Vagina (tissue), 2 donors: ENCODE measurements around the gene ELMO2. TPM values are rescaled to one million over a fixed set of nuclear protein-coding genes. Genes with fewer than 3 reads are reported as not detected.

ENCODE experiments used
- DNase-seq, 2 donors: peaks; one replicate each; pipeline ENCODE4 v3.0.0-alpha.2; 2017; ENCODE audit errors: extremely low spot score in 2 of 2
- H3K27ac ChIP-seq: fragments of 200-600 bp; sonication (generic); one replicate; pipeline ENCODE4 v1.5.1; 2019
- H3K27me3 ChIP-seq: fragments of 200-600 bp; sonication (generic); one replicate; pipeline ENCODE4 v1.5.1; 2019
- H3K36me3 ChIP-seq, 2 donors: fragments of 200-600 bp; sonication (generic); one replicate each; pipeline ENCODE4 v1.5.1; 2017 to 2019
- H3K4me1 ChIP-seq: fragments of 200-600 bp; sonication (generic); one replicate; pipeline ENCODE4 v1.5.1; 2019
- H3K4me3 ChIP-seq, 2 donors: fragments of 200-600 bp; sonication (generic); 1 replicate in 1 of 2; 2 replicates in 1 of 2; pipeline ENCODE4 v1.5.1; 2016 to 2019
- H3K9me3 ChIP-seq: fragments of 200-600 bp; sonication (generic); one replicate; pipeline ENCODE4 v1.5.1; 2019
- CTCF ChIP-seq, 3 experiments: fragments of 450-650 bp in 2 of 3; fragments of 200-600 bp in 1 of 3; sonication (generic) in 1 of 3; IDR thresholded peaks; one replicate each; pipeline ENCODE4 v1.5.1; 2017 to 2019; ENCODE audit warnings: antibody characterized with exemption in 3 of 3, mild to moderate bottlenecking in 2 of 3, moderate library complexity in 2 of 3
- POLR2A ChIP-seq, 2 donors: fragments of 450-650 bp; IDR thresholded peaks; one replicate each; pipeline ENCODE4 v1.6.1; 2017; ENCODE audit warnings: antibody characterized with exemption in 2 of 2, mild to moderate bottlenecking in 2 of 2, moderate library complexity in 2 of 2
- POLR2AphosphoS5 ChIP-seq, 2 donors: sonication (generic); formaldehyde crosslinking; IDR thresholded peaks; one replicate each; pipeline ENCODE4 v1.9.0; 2017; ENCODE audit warnings: antibody characterized with exemption in 2 of 2, mild to moderate bottlenecking in 2 of 2, low read depth in 1 of 2; ENCODE audit not compliant: insufficient read depth in 1 of 2
- intact Hi-C: fragments of 100-400 bp; cut with DNase I; formaldehyde crosslinking; loops from one replicate; pipeline ENCODE4 v1.15.1; 2023
- total RNA-seq: library from RNA; depleted of rRNA; stranded (reverse); fragments of >200 nt; gene quantifications from one replicate; pipeline ENCODE4 v1.2.3, GENCODE V29; 2016

Gene ELMO2
- total RNA-seq, 1 donor from 2014 or later = 73.9 TPM

GRCh38 chr20:46356195-46357029, 50.0 kb downstream of the ELMO2 start:
- intact Hi-C loops = no loop called here
- peaks cover 0 to 13% of the 10 kb centered on the region in 2 donors for H3K36me3 ChIP-seq
- DNase-seq = no peak
- H3K9me3 ChIP-seq = no peaks in the 10 kb centered on the region
- H3K27ac ChIP-seq = no peak overlapping the region
- TF ChIP-seq CTCF (IDR thresholded peaks at IDR 0.05) = no peak
- no peak for TF ChIP-seq POLR2A (IDR thresholded peaks at IDR 0.05)
- H3K4me1 ChIP-seq = peaks cover 49% of the 10 kb centered on the region
- no peaks in the 10 kb centered on the region for H3K27me3 ChIP-seq
- no peak overlapping the region for H3K4me3 ChIP-seq

GRCh38 chr20:46355778-46356177, 50.6 kb downstream of the ELMO2 start:
- peaks cover 0 to 19% of the 10 kb centered on the region in 2 donors for H3K36me3 ChIP-seq

GRCh38 chr20:46354920-46355654, 51.3 kb downstream of the ELMO2 start:
- H3K4me3 ChIP-seq = no peak overlapping the region
- H3K27ac ChIP-seq = no peak overlapping the region
- H3K9me3 ChIP-seq = no peaks in the 10 kb centered on the region
- H3K36me3 ChIP-seq = peaks cover 0 to 26% of the 10 kb centered on the region in 2 donors
- no peak for DNase-seq
- H3K4me1 ChIP-seq = peaks cover 44% of the 10 kb centered on the region
- H3K27me3 ChIP-seq = no peaks in the 10 kb centered on the region
- intact Hi-C loops = no loop called here
- TF ChIP-seq CTCF (IDR thresholded peaks at IDR 0.05) (no peak), POLR2A (IDR thresholded peaks at IDR 0.05) (no peak), POLR2AphosphoS5 (IDR thresholded peaks at IDR 0.05; ENCODE audit: insufficient read depth in 1 of 2, low read depth in 1 of 2) (no peak)

More at GRCh38 chr20:46355778-46356177, 50.6 kb downstream of the ELMO2 start:
- Histone ChIP-seq H3K4me1 (peaks cover 47% of the 10 kb centered on the region), H3K9me3 (no peaks in the 10 kb centered on the region), H3K4me3 (no peak overlapping the region), H3K27me3 (no peaks in the 10 kb centered on the region), H3K27ac (no peak overlapping the region)
- TF ChIP-seq POLR2A (IDR thresholded peaks at IDR 0.05) (no peak), CTCF (IDR thresholded peaks at IDR 0.05) (no peak), POLR2AphosphoS5 (IDR thresholded peaks at IDR 0.05; ENCODE audit: insufficient read depth in 1 of 2, low read depth in 1 of 2) (no peak)
- intact Hi-C loops = no loop called here
- DNase-seq = no peak

DNA sequence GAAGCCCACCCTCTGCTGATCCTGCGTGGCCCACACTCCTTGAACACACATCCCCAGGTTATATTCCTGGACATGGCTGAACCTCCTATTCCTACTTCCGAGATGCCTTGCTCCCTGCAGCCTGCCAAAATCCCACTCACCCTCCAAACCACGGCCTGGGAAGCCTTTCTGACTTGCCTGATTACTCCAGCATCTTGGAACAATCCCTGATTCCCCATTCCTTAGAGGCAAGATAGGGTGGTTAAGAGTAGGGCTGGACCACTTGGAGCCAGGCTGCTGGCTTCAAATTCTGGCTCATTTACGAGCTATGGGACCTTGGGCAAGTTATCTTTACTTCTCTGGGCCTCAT, 52.2 kb downstream of the ELMO2 start:
- intact Hi-C loops = no loop called here
- H3K36me3 ChIP-seq = peaks cover 0 to 28% of the 10 kb centered on the region in 2 donors
- no peaks in the 10 kb centered on the region for H3K27me3 ChIP-seq
- H3K27ac ChIP-seq = no peak overlapping the region
- no peaks in the 10 kb centered on the region for H3K9me3 ChIP-seq
- TF ChIP-seq POLR2AphosphoS5 (IDR thresholded peaks at IDR 0.05; ENCODE audit: insufficient read depth in 1 of 2, low read depth in 1 of 2) = no peak
- TF ChIP-seq CTCF (IDR thresholded peaks at IDR 0.05) = no peak
- no peak for TF ChIP-seq POLR2A (IDR thresholded peaks at IDR 0.05)
- no peak for DNase-seq
- H3K4me3 ChIP-seq = no peak overlapping the region
- peaks cover 35% of the 10 kb centered on the region for H3K4me1 ChIP-seq
